ENCODE data around the gene OBSL1.

Gene OBSL1

GRCh38 chr2:219561179-219562048 is 9.9 kb downstream of the OBSL1 start:
- in situ Hi-C loops (cut with HindIII; ENCODE audit: low sequenced_read_pairs): no loop called here
- no peak for TF ChIP-seq CTCF (IDR thresholded peaks at IDR 0.05; ENCODE audit: low read depth, low read length)

DNA sequence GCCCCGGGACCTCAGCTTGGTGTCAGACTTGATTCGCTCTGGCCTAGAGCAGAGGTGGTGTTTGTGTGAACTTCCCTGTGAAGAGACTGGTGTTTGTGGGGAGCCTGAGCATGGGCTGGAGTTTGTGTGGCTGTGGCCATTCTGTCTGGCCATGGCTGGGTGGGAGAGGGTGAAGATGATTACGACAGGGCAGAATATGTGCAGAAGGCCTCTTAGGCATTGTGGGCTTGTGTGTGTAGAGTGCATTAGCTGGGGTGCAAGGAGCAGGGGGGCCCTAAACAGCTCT is 10.5 kb downstream of the OBSL1 start:
- H3K4me3 ChIP-seq (ENCODE audit: low read depth, low read length): no peak overlapping the region
- DNase-seq (ENCODE audit: low read depth, low spot score): no peak
- no peak for TF ChIP-seq CTCF (IDR thresholded peaks at IDR 0.05; ENCODE audit: low read depth, low read length)
- in situ Hi-C loops (cut with HindIII; ENCODE audit: low sequenced_read_pairs): no loop called here

More at GRCh38 chr2:219561179-219562048, 9.9 kb downstream of the OBSL1 start:
- no peak overlapping the region for H3K4me3 ChIP-seq (ENCODE audit: low read depth, low read length)
- no peak for DNase-seq (ENCODE audit: low read depth, low spot score)

- DNase-seq (ENCODE audit: low read depth, low spot score): no peak
- TF ChIP-seq CTCF (IDR thresholded peaks at IDR 0.05; ENCODE audit: low read depth, low read length): peak; percentile 78
- no peak overlapping the region for H3K4me3 ChIP-seq (ENCODE audit: low read depth, low read length)
- in situ Hi-C loops (cut with HindIII; ENCODE audit: low sequenced_read_pairs): no loop called here
Measured at GRCh38 chr2:219560037-219560892, 11.1 kb downstream of the OBSL1 start.

GRCh38 chr2:219559156-219559915 is 12.0 kb downstream of the OBSL1 start:
- no peak for TF ChIP-seq CTCF (IDR thresholded peaks at IDR 0.05; ENCODE audit: low read depth, low read length)
- DNase-seq (ENCODE audit: low read depth, low spot score): no peak
- in situ Hi-C loops (cut with HindIII; ENCODE audit: low sequenced_read_pairs): no loop called here
- no peak overlapping the region for H3K4me3 ChIP-seq (ENCODE audit: low read depth, low read length)

DNA sequence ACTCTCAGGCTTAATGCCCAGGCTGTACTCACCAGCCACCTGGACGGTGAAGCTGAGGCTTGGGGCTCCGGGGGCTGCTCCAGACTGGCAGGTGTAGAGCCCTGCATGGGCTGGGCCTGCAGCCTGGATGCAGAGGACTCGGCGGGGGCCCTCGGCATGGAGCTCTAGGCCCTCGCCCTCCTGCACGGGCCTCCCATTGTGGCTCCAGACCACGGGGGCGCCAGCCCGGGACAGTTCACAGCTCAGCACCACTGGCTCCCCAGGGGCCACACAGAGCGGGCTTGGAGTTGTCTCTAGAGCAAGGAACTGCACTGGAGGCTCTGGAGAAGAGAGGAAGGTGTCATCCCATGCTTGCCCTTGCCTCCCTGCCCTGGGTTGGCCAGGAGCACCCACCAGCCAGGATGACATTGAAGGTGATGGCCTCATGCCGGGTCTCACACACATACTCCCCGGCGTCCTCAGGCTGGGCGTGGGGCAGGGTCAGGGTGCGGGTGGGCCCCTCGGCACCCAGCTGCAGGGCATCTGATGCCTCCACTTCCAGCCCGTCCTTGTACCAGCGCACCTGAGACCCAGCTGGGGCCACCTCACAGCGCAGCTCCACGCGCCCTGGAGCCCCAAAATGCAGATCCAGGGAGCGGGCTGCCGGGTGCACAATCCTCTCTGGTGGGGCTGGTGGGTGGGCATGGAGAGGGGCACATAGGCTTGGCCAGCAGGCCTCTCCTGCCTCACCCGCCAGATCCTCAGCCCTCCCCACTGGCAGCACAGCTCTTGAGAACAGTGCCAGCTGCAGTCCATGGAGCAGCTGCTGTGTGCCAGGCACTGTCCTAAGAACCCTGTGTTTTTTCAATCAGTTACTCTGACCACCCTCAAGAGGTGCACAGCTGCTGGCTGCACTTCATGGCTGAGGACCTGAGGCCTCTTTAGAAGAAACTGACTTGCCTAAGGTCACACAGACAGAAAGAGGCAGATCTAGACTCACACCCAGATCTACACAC is 13.3 kb downstream of the OBSL1 start:
- in situ Hi-C loops (cut with HindIII; ENCODE audit: low sequenced_read_pairs): no loop called here
- TF ChIP-seq CTCF (IDR thresholded peaks at IDR 0.05; ENCODE audit: low read depth, low read length): no peak
- no peak overlapping the region for H3K4me3 ChIP-seq (ENCODE audit: low read depth, low read length)
- DNase-seq (ENCODE audit: low read depth, low spot score): no peak

Measured in astrocyte of the spinal cord (primary cell).